ENCODE measurements around the gene GDF15.
"Not testable (repeated sequence)": the region's sequence is repeated elsewhere in the genome, so short reads cannot be mapped to it uniquely, and the experiment has no call there.

GDF15 gene

DNA sequence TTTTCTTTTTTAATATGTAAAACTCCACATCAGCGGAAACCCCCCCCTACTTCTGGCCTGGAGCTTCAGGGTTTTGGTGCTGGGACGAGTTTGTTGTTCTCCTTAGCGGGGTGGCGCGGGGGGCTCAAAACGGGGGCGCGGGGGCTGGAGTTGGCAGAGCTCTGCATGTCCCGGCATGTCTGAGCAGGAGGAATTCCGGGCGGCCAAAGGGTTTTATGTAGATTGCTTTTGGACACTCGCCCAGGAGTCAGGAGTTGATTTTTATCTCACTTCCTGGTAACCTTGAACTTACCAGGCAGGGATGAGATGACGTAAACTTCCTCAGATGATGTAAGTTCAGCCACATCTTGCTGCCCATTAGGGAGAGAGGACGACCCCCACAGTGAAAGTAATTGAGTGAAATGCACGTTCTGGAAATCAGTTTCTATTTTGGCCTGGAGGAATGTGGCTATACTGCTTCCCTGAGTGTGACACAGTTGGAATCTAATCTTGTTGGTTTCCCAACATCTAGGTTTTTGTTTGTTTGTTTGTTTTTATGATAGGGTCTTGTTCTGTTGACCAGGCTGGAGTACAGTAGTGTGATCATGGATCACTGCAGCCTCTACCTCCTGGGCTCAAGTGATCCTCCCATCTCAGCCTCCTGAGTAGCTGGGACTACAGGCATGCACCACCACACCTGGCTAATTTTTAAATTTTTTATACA, 21.0 kb upstream of the GDF15 start:
- peak; percentile 12 for DNase-seq

- no peak for DNase-seq
Measured at GRCh38 chr19:18366021-18366435, 19.9 kb upstream of the GDF15 start.

DNA sequence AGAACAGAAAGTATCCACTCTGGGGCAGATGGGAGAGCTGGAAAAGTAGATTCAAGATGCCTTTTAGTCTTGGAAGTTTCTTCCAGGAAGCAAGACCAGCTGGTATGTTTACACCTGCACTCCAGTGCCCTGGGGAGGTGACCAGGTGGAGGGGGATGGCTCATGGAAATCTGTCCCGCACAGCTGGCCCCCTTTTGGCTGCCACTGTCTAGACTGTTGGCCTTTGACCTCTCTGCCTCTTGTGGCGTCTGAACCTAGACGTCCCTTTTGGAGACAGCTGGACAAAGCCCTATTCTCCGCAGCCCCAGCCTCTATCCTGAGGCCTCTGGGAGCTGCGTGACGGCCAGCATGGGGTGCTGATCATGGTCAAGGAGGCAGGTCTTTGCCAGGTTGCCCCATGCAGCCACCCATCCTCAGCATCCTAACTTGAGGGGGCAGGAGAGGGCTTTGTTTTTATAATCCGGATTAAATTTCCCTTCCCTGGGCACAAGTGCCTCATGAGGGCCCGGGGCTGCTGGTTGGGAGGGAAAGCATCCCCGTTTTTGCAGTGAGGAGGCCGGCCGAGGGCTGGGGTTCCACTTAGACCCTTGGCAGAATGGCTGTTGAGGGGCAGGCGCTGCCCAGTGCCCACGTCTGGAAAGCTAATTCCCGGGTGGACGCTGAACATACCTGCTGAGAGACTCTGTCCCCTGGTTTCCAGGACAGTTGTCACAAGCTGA, 17.3 kb upstream of the GDF15 start:
- DNase-seq: no peak

- DNase-seq: no peak
Measured at GRCh38 chr19:18373407-18373891, 12.5 kb upstream of the GDF15 start.

DNA sequence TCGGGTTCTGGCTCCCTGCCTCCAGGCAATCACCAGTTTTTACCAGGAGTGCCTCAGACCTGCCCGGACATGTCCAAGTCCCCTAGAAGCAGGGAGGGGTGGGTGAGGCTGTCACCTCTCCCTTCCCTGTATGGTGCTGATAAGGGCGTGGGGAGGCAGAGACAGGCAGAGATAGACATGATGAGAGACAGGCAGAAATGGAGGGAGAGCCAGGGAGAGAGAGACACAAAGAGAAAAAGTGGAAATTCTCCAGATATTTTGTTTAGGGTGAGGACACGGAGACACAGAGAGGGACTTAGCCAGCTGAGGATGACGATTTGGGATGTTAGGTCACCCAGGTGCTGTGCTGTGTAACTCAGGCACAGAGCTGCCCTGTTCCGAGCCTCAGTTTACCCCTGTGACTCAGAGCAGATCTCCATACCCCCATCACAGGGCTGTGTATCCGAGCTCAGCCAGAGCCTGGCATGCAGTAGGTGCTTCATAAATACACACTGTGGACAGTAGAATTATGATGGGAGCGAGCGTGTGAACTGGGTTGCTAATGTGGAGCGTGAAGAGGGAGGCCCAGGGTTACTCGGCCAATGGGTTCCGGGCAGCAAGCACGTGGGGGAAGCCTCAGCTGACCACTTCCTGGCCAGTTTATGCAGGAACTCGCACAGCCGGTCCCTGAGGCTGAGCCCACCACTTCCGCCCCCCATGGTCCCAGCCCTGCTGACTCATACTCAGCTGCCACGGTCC, 11.9 kb upstream of the GDF15 start:
- peak; percentile 85 for DNase-seq

GRCh38 chr19:18377026-18377425, 8.9 kb upstream of the GDF15 start:
- DNase-seq: no peak

DNA sequence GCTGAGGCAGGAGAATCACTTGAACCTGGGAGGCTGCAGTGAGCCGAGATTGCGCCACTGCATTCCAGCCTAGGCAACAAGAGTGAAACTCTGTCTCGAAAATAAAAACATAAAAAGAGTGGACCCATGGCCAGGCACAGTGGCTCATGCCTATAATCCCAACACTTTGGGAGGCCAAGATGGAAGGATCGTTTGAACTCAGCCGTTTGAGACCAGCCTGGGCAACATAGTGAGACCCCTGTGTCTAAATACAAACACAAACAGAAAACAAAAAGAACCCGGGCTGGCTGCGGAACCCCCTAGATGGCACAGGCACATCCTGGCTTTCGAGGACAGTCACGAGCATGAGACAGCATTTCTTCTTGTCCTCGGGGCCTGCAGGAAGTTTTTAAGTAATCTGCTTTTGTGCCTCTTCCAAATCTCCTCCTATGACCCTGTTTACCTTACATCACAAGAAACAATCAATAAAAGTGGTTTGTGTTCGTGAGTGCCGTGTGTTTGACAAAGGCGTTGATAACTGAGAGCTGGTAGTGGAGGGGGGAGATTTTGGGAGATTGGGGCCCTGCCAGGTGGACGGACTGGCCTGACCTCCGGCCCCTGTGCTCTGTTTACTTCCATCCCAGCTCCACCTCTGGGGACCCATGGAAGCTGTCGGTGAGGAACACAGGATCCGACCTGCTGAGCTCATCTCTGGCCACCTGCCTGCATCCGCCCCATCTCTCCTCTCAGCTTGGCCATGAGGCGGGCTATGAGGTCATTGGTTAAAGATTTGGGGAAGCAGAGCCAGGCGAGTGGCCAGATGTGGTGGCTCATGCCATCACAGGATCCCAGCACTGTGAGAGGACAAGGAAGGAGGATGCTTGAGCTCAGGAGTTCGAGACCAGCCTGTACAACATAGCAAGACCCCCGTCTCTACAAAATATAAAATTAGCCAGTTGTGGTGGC, 5.9 kb upstream of the GDF15 start:
- DNase-seq: no peak

DNA sequence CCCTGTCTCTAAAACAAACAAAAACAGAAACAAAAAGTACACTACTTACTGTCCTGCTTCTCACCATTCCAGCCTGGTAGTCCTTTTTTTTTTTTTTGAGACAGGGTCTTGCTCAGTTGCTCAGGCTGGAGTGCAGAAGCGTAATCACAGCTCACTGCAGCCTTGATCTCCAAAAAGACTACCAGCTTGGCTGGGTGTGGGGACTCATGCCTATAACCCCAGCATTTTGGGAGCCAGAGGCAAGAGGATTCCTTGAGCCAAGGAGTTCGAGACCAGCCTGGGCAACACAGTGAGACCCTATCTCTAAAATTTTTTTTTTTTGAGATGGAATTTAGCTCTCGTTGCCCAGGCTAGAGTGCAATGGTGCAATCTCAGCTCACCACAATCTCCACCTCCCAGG, 5.1 kb upstream of the GDF15 start:
- DNase-seq: no peak

GRCh38 chr19:18383622-18384021, 2.3 kb upstream of the GDF15 start:
- DNase-seq: not testable (repeated sequence)

GRCh38 chr19:18384775-18385174, 1.2 kb upstream of the GDF15 start:
- DNase-seq: no peak

- DNase-seq: no peak
Measured at GRCh38 chr19:18385359-18385674, 641 bp upstream of the GDF15 start.

DNA sequence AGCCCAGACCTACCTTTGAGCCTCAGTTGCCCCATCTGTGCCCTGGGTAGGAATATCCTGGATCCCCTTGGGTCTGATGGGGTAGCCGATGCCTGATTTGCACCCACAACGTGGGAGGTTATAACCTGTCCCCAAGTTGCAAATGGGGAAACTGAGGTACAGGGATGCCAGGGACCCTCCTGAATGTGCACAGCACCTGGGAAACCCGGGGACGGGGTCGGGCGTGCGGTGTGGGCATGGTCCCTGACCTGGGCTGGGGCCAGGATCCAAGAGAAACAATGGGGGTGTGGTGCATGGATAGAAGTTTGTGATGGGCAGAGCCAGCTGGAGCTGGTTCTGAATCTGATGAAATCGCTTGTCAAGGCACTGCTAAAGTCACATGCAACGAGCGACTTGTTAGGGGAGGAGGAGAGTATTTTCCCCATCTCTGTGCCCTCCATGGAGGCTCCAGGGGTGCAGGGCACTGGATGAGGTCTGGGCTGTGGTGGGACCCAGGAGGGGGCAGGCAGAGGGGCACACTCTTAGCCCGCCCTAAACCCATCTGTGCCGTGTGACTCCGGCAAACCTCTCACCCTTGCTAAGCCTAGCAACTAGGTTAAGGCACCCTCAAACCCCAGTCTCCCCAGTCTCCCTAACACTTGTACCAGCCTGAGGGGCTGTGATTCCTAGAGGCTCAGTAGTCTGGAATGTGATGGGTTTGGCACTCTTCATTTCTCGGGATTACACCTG, 749 bp downstream of the GDF15 start:
- no peak for DNase-seq

GRCh38 chr19:18388100-18388959, 2.4 kb downstream of the GDF15 start:
- peak; percentile 86 for DNase-seq

DNA sequence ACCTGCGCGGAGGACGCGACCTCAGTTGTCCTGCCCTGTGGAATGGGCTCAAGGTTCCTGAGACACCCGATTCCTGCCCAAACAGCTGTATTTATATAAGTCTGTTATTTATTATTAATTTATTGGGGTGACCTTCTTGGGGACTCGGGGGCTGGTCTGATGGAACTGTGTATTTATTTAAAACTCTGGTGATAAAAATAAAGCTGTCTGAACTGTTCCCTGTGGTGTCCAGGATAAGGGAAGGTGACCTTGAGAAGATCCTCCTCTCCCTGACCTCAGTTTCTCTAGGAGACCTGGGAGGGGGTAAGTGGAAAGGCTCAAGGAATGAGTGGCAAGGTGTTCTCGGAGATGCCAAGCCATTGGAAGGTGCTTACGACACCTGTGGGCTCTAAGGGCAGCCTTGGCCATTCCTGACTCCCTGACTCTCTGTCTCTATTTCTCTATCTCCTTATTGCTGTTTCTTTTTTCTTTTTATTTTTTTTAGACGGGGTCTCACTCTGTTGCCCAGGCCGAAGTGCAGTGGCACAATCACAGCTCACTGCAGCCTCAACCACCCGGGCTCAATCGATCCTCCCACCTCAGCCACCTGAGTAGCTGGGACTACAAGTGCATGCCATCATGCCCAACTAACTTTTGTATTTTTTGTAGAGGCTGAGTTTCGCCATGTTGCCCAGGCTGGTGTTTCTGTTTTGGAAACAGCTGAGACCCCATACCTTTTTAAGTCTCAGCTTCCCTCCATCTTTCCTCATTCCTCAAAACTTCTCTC, 3.2 kb downstream of the GDF15 start:
- no peak for DNase-seq

DNA sequence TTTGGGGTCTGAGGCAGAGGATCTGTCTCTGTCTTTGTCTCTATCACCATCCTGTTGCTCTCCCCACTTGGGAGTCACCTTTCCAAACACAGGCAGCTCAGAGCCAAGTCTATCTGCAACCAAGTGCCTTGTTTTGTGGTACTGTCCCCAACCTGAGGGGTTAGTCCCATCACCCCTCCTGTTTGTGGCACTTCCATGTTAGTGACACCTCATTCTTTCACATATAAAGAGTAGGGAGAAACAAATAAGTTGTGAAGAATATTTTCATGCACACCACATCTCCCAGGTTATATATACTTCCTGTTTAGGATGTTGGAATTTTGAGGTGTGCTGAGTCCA, 3.7 kb downstream of the GDF15 start:
- DNase-seq: no peak

DNA sequence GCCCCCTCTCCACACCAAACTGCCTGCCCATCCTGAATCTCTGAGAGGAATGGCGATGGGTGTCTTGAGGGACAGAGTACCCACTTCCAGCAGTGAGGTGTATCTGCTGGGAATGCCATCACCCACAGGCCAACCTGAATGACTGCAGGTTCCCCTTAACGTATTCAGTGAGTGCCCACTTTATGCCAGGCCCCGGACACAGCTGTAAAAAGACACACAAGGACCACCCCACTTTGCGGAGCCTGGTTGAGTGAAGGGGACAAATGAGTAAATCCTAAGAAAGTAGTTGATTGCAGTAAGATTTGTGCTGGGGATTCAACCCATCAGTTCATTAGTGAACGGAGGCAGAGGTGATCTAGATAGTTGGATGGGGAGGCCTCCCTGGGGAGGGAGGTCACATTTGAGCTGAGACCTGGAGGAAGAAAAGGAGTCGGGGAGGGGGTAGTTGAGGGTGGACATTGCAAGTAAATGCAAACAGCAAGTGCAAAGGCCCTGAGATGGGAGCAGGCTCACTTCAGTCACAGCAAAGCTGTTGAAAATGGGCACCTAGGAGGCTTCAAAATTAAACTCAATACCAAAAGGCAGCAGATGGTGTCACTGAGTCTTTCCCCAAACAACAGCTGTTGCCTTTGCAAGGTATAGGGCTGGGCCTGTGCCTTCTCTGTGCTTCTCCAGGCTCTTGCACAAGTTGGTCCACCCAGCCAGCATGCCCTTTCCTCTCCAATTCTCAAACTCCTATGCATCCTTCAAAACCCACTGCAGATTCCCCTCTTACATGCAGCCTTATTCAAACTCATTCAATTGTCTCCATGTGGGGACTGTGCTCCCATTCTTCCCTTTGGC, 4.3 kb downstream of the GDF15 start:
- no peak for DNase-seq

DNA sequence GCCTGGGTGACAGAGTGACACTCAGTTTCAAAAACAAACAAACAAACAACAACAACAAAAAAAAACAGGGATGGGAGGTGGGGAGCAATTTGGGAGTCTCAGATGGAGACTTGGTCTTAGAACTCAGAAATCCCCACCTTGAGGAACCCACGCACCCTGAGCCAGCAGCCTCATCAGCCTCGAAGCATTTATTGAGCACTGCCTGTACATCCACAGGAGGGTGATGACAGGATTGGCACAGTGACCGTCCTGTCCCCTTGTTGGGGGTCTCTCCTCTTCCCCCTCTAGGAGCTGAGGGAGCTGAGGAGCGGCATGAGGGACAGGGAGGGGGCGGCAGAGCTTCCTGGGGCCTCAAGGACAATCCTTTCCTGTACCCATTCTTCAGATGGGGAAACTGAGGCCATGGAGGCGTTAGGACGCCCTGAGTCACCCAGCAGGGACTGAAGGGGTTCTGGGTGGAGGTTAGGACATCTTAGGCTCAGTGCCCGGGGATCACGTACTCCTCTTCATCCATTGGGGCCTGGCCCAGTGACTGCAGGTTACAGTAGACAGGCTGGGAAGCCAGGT, 5.6 kb downstream of the GDF15 start:
- DNase-seq: no peak

DNA sequence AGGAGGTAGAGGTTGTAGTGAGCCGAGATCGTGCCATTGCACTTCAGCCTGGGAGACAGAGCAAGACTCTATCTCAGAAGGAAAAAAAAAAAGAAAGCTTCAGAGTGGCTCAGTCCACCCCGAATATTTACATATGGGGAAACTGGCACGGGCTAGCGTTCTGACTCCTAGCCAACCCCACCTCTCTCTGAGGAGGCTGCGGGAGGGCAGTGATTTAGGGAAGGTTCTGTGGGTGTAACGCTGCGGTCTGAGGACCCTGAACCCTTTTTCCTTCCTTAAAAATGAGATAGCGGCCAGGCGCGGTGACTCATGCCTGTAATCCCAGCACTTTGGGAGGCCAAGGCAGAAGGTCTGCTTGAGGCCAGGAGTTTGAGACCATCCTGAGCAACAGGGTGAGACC, 6.5 kb downstream of the GDF15 start:
- no peak for DNase-seq

GRCh38 chr19:18392926-18393325, 7.0 kb downstream of the GDF15 start:
- DNase-seq: no peak
